Inferior parietal cortex (tissue), 1 donor: Measurements from ENCODE around the gene BTK.

Experiments used
- DNase-seq: peaks from one replicate; pipeline ENCODE4 v3.0.0-alpha.2; 2016; ENCODE audit errors: extremely low spot score

Gene BTK

DNA sequence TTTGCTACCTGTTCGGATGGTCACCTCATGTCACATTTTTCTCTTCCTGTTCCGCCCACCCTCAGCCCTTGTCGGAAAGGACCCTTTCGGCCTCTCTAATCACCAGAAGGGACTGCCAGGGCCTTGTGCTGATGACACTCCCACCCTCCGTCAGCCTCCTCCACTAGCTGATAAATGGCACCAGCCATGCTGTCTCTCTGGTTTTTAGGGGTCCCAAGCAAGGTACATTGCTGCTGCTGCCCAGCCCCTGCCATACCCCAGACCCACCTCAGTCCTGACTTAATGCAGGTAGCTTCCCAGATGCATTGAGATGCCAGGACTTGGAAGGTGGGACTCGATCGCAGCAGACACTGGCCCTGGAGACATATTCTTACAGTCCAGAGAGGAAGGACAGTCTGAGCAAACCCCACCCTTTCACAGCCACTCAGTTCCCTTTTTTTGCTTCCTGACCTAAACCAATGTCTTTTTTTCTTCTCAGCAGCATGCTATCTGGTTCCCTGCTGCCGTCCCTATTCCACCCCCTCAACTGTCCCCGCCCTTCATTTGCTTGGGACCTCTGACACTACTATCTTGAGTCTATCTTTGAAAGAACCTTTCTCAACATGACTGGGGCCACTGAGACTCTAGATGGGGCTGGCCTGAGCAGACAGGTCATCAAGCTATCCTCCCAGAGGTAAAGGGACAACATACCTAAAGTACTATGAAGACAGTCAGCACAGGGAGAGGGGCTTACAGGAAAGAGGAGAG, at the start of gene BTK:
Gene BTK, minus strand, starts transcription at position 397 of the 747 bp plus-strand sequence. CDS start 10,907 bp downstream, outside the sequence.
- DNase-seq: no peak

DNA sequence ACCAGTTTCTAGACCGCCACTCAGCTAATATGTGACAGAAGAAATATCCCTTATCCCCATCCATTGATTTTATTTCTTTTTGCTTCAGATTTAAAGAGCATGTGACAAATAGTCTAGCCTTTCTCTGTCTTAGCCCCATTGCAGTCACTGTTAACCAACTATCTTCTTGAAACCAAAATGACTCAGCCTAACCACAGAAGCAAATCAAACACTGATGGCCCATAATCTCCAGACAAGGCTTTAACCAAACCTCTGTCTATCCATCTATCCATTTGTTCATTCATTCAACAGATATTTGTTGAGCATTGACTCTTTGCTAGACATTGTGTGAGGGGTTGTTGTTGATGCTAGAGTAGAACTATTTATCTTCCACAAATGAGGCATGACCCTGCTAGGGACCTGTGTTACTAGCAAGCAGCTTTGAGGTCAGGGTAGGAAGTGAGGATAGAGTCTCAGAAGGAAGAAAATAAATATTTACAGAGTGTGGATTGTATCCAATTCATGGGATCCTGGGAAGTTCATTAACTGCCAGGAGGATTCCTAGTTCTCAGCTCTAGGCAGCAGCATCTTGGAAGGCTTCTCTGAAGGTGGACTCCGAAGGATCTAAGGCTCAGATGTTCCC, 44.6 kb upstream of the BTK start:
- DNase-seq: no peak

DNA sequence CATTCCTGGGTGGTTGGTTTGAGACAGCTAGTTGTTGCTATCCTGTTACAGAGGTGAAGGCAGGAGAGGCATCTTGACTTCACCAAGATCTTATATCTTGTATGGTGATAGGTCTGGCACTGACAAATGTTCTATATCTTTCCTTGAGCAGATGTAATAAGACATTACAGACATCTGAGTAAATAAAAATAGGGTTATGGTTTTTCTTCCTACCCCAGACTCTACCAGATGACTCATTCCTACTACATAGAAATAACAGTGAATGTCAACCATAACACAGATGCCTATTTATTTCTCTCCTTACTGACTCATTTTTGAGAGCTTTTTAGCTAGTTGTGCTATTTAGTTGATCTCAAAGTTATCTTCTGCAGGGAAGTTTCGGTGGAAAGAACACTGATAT, 43.9 kb upstream of the BTK start:
- DNase-seq: no peak

DNA sequence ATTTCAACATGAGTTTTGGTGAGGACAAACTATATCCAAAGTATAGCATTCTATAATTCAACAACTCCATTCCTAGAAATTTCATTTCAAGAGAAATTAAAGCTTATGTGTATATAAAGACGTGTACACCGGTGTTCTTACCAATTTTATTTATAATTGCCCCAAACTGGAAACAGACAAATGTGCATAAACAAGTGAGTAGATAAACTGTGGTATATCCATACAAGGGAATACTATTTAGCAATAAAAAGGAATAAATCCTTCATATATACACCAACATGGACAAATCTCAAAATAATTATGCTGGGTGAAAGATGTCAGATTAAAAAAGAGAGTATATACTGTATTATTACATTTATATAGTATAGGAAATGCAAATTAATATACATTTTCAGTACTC, 42.0 kb upstream of the BTK start:
- no peak for DNase-seq

DNA sequence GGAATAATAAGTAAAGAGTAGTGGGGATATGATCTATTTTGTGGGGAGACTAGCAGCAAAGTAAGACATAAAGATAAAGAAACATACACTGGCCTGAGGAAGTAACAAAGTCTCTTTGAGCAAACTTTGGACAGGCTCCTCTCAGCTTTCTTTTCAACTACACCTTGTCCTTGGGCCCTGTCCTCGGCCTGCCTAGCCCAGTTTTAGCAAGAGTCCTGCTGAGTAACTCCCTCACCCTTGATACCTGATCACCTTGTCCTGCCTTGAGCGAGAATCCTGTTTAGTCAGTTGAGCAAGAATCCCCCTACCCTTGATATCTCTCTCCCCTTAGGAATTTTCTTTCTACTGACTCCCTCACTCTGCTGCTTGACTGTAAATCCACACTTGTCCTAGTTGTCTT, 33.5 kb upstream of the BTK start:
- no peak for DNase-seq

DNA sequence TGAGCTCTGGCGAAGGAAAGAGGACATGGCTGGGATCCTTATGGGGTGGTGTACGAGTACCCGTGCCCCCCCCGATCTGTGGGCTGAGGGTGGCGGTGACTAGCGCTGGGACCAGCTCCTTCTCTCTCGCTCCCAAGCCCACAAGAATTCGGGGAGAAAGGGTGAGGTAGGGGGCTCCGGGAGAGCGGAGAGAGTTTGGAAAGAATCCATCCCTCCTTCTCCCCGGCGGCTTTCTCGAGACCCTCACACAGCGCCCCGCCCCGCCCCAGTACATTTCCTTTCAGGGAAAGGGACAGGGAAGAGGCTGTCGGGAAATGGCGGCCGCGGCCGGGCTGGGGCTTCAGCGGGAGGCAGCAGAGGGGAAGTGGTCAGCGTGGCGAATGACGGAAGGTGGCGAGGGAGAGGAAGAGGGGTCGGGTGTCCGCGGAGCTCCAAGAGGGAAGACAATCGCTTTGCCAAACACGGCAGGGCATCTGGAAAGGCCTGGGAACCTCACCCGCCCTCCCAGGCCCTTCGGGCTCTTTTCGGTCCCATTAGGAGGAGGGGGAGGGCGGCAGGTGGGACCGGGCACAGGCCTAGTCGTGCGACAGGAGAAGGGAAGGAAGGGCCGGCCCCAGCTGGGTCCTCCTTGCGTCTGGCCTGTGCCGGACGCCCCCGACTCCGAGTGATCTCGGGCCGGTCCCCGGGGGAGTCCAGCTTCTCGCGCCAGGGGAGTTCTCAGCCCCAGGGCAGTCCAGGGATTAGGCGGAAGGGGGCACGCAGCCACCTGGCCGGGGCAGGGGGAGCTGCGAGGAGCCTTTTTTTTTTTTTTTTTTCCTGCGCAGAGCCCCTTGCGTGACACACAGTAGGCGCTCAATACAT, 32.2 kb upstream of the BTK start:
- peak; percentile 20 for DNase-seq

DNA sequence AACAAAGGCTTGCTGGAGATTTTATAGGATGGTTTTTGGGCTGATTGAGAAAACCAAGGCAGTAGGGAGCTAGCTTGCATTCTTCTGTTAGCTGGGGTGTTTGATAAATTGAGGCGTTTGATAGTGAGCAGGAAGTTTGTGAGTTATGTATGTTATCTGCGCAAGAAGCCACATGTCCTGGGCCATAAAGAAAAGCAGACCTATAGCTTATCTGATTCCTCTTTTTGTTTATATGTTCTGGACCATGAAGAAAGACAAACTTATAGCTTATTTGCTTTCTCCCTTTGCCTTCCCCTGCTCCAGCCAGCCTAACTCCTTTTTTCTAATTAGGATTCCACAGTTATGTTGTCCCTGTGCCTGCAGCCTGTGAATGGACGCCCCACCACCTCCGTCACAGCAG, 31.2 kb upstream of the BTK start:
- no peak for DNase-seq

DNA sequence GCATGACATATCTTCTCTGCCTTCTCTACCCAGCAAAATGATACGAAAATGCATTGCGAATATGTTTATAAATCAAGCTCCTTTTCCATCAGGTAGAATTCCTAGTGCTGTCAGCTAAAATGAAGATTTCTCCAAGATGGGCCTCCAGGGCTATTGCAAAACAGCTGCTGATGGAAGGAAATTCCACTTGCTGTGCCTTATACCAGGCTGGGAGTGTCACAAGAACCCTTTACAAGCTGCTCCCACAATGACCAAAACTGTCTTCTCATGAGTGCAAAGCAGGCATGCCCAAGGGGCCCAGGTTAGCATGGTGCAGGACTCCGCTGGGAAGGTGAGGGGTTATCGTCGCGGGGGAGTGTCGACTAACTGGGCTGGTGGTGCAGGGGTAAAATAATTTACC, 30.7 kb upstream of the BTK start:
- DNase-seq: no peak

DNA sequence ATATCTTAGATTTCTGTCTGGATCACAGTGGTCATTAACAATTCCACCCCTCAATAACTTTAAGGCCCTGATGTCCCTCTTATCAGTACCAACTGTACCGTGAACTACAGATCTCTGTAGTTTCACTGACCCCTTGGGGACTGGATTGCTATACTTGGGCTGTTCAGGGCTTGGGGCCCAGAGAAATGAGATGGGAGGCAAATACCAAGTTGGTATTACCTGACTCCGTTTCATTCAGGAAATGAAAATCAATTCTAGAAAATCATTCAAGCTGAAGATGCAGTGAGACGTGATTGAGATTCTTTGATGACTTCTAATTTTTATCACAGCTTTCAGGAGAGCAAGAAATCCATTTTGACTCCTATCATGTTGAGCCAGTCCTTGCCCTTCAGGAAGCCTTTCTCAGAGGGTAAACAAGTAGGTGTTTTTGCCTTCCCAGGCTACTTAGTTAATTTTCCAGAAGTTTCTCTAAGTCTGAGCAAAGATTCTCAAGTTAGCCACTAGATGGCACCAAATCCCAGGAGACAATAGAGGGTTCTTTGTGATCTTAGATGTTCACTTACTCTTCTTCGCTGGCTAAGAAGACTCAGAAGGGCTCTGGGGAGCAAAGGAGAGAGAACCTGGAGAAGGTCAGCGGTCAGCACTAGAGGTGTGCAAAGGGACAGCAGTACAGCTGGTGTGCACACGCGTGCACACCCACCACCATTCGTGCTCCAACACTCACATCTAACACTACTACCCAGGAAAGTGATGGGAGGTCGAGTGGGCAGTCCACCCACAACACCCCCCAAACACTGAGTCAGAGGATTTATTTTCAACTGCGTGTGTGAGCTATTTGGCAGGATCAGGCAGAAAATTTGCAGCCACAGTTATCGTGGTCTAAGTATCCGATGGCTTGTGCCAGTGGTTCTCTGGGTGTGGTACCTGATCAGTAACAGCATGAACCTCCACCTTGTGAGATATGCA, 29.5 kb upstream of the BTK start:
- peak; percentile 87 for DNase-seq

DNA sequence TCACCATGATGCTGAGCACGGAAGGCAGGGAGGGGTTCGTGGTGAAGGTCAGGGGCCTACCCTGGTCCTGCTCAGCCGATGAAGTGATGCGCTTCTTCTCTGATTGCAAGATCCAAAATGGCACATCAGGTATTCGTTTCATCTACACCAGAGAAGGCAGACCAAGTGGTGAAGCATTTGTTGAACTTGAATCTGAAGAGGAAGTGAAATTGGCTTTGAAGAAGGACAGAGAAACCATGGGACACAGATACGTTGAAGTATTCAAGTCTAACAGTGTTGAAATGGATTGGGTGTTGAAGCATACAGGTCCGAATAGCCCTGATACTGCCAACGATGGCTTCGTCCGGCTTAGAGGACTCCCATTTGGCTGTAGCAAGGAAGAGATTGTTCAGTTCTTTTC, 26.0 kb upstream of the BTK start:
- no peak for DNase-seq

DNA sequence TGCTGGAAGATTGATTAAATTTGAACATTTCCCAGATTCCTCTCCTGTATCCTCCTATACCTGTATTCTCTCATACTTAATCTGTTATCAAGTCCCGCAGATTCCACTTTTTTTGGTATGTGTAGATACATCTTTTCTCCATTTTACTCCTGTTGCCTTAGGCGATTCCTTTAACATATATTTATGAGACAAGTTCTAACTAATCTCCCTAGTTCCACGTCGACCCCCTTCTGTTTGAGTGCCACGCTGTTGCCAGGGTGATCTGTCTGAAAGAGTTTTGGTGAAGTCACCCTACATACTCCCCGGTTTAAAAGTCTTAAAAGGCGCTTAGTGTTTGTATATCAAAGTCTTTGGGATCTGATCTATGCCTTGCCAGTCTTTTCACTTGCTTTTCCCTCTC, 24.5 kb upstream of the BTK start:
- DNase-seq: no peak

DNA sequence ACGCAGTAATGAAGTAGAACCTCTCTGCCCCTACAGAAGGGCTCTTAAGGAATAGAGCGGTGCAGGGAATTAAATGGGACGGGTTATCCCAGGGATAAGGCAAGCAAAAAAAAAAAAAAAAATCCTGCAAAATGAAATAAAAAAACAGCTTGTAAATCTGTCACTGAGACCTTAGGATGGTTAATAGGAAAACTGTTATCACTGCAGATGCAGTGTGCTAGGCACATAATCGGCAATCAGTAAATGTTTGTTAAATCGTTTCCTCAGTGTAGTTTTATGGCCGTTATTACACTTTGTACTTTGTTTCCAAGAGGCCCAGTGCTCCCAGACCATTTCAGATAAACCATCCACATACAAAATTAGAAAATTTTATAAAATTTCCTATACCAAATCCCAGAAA, 23.1 kb upstream of the BTK start:
- no peak for DNase-seq

DNA sequence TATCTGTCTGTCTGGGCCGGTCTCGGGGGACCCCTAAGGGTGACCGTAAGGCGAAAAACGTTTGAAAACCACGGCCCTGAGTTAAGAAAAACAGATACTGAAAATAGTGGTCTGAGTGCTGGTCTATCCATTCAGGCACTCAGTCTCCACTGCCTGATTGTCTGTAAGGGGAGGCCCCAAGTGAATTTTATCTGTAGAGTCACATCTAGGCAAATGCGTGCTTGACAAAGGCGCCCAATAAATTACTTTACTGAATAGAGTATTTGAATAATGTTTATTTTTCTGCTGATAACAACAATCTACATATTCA, 22.5 kb upstream of the BTK start:
- no peak for DNase-seq

DNA sequence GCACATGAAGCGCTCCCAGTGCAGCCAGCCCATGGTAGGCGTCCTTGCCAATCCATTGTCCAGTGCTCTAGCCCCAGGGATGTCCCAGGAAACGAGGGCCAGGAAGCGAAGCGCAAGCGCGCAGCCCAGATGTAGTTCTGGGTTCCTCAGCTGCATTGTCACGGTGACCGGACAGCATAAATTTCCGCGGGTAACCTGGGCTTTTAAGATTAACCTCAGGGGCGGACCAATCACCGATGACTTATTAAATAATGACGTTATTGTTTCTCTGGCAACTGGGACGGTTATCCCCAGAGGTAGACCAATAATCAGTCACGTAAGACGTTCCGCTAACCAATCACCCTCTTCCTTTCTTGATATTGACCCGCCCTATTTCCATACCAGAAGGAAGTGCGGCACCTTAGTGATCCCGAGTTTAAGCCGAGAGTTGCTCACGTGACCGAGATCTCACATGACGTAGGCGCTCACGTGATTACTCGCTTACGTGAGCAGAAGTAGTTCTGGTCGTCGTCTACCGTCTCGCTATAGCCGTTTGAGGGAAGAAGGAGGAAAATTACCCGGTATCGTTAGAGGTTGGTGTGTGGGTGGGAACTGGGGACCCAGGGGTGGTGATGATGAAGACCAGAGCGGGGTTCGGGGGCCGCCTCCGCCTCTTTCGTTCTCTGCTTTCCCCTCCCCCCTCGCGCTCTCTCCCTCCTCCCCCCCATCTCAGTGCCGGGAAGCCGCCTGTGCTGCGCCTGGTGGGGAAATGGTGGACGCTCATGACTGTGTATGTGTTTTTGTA, 21.9 kb upstream of the BTK start, which contains the start of the genes GLA and HNRNPH2:
Gene GLA, minus strand, starts transcription at position 178 of the 784 bp plus-strand sequence. Its CDS starts 22 bp downstream, at position 156.
Gene HNRNPH2, plus strand, starts transcription at position 475 of the 784 bp plus-strand sequence. CDS start 3,767 bp downstream, outside the sequence.
- DNase-seq: peak; percentile 98

DNA sequence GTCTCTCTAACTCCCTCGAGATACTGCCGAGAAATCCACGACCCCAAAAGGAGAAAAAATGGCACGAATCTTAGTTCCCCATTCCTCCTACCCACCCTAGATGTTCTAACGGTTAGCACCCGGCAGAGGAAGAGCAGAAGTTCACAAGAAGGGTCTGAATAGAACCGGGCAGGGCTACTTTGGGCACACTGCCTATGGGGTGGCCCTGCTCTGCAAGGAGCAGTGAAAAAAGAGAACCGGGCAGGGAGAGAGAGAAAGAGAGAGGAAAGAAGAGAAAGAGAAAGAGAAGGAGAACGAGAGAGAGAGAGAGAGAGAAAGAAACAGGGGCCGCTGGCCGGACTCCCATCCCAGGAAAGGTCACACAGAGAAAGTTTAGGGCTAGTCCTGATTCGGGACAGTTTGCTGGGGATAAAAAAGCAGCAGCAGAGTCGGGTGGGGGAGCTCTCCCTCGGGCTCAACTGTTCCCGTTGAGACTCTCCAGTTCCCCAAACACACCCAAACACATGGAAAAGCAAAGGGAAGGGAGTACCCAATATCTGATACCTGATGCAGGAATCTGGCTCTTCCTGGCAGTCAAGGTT, 21.3 kb upstream of the BTK start:
- no peak for DNase-seq

DNA sequence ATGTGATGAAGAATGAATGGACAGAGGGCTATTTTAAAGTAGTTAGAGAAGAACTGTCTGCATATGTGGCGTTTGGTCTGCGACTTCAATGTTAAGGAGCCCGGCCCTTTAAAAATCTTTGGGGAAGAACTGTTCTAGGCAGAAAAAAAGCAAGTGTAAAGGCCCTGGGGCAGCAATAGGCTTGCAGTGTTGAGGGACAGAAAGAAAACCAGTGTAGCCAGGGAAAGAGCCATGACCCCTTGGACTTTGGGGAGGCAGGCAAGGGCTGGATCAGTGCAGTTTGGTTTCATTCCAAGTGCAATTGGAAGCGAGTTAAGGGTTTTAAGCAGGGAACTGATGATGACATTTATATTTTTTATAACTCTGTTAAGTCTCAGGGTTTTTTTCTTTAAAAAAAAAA, 13.8 kb upstream of the BTK start:
- no peak for DNase-seq

DNA sequence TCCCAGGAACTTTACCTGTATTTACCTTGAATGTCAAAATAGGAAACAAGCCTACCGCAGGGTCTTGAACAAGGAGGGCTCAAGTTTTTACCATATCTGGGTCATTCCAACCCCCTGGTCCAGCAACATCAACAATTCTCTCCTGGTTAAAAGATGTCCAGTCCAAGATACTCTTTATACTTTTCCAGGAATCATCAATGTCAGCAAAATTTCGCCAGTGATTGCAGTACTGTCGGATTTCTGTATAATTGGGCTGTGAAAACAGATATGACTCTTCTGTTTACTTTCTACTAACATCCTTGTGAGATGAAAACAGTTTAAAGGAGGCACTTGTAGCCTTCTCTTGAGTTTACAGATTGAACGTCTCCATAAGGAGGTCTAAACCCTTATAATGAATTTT, 12.7 kb upstream of the BTK start:
- DNase-seq: no peak

DNA sequence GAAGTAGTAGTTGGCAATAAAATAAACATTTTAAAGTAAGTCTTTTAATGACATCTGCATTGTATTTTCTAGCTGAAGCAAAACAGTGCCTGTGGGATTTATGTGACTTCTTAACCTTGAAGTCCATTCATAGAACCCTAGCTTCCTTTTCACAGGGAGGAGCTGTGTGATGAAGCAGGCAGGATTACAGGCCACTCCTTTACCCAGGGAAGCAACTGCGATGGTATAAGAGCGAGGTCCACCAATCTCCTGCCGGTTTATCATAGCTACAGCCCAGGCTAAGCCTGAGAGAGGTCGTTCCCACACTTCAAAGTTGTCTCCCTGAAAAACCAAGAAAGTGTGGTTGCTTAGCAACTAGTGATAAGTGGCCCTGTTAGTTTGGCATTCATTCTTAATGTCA, 11.8 kb upstream of the BTK start:
- DNase-seq: no peak

DNA sequence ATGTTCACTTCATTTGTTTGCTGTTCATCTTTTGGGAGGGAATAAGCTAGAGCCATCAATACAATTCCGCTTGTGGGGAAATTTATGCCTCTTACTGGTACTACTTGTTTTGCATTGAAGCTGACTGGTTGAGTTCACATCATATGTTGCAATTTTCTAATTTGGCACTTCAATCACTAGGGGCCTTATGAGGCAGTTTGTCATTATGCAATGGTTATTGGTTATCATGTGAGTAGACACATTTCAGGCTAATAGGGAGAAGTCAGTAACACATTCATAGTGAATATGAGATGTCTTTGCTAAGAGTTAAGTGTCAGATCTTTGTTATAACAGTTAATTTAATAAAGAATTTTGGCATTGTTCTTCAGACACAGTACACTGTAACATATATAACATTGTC, 9.8 kb upstream of the BTK start:
- DNase-seq: no peak

DNA sequence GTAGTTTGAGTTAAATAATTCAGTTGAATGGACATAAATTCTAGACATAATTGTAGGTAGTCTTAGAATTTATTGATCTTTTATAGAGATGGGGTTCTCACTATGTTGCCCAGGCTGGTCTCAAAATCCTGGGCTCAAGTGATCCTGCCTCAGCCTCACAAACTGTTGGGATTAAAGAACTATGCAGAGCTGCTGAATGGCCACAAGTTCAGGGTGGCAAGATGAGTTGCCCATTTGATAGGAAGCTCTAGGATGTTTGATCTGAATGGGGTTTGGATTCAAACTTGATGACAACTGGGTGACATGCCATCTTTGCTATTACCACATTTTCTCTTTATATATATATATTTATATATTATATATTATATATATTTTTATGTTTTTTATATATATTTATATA, 8.4 kb upstream of the BTK start:
- no peak for DNase-seq
